Measurements from ENCODE around the gene NKX3-2. TPM values are rescaled to one million over a fixed set of nuclear protein-coding genes. Genes with fewer than 3 reads are reported as not detected.

NKX3-2 gene
- total and polyA plus RNA-seq, 9 donors: 0.10 to 1.4 (median 0.22) TPM; not detected in 1

- 54 to 68% (median 58%) methylated on average over 2 of the region's 2 CpGs for WGBS, 3 donors
- no peak for TF ChIP-seq POLR2A (IDR thresholded peaks at IDR 0.05)
- no peak for TF ChIP-seq EP300 (IDR thresholded peaks at IDR 0.05)
- H3K9me3 ChIP-seq: no peaks in the 10 kb centered on the region
- H3K27me3 ChIP-seq: no peaks in the 10 kb centered on the region
- DNase-seq: no peak
- intact Hi-C loops (cut with DNase I): no loop called here
- no peak overlapping the region for H3K4me3 ChIP-seq
- H3K4me1 ChIP-seq (ENCODE audit: insufficient read depth): no peaks in the 10 kb centered on the region
- no peak overlapping the region for H3K27ac ChIP-seq
- no peaks in the 10 kb centered on the region for H3K36me3 ChIP-seq
Observed at GRCh38 chr4:13496605-13497004, 47.7 kb downstream of the NKX3-2 start.

- TF ChIP-seq EP300 (IDR thresholded peaks at IDR 0.05) (no peak), POLR2A (IDR thresholded peaks at IDR 0.05) (no peak), CTCF (IDR thresholded peaks at IDR 0.05) (no peak)
- Histone ChIP-seq H3K27me3 (no peaks in the 10 kb centered on the region), H3K4me1 (ENCODE audit: insufficient read depth) (no peaks in the 10 kb centered on the region), H3K4me3 (no peak overlapping the region), H3K9me3 (no peaks in the 10 kb centered on the region), H3K36me3 (no peaks in the 10 kb centered on the region), H3K27ac (no peak overlapping the region)
- intact Hi-C loops (cut with DNase I): no loop called here
- no peak for DNase-seq
- 84 to 88% (median 86%) methylated on average over 1 of the region's 1 CpG for WGBS, 3 donors
Observed at GRCh38 chr4:13495753-13496152, 48.6 kb downstream of the NKX3-2 start.

- Histone ChIP-seq H3K27me3 (no peaks in the 10 kb centered on the region), H3K4me1 (ENCODE audit: insufficient read depth) (no peaks in the 10 kb centered on the region), H3K27ac (no peak overlapping the region), H3K36me3 (no peaks in the 10 kb centered on the region), H3K4me3 (no peak overlapping the region), H3K9me3 (no peaks in the 10 kb centered on the region)
- DNase-seq: no peak
- intact Hi-C loops (cut with DNase I): no loop called here
- TF ChIP-seq POLR2A (IDR thresholded peaks at IDR 0.05): no peak
- TF ChIP-seq CTCF (IDR thresholded peaks at IDR 0.05): no peak
- no peak for TF ChIP-seq EP300 (IDR thresholded peaks at IDR 0.05)
Observed at GRCh38 chr4:13493793-13494192, 50.5 kb downstream of the NKX3-2 start.

GRCh38 chr4:13492747-13493146 lies 51.6 kb downstream of the NKX3-2 start:
- H3K27me3 ChIP-seq: no peaks in the 10 kb centered on the region

More at GRCh38 chr4:13492747-13493146, 51.6 kb downstream of the NKX3-2 start:
- intact Hi-C loops (cut with DNase I): no loop called here
- Histone ChIP-seq H3K36me3 (no peaks in the 10 kb centered on the region), H3K4me3 (no peak overlapping the region), H3K9me3 (no peaks in the 10 kb centered on the region), H3K4me1 (ENCODE audit: insufficient read depth) (no peaks in the 10 kb centered on the region), H3K27ac (no peak overlapping the region)
- TF ChIP-seq EP300 (IDR thresholded peaks at IDR 0.05) (no peak), POLR2A (IDR thresholded peaks at IDR 0.05) (no peak), CTCF (IDR thresholded peaks at IDR 0.05) (no peak)
- WGBS, 3 donors: 78 to 83% (median 78%) methylated on average over 3 of the region's 3 CpGs
- DNase-seq: no peak

Other genes starting within 250 kb of the NKX3-2 start
- gene RAB28, start 60.2 kb downstream of the NKX3-2 start, total RNA-seq: 10 to 100 TPM; 18.5 to 24.2 (median 20.0) TPM
- 10 to 100 TPM; 17.4 to 20.2 TPM for gene RAB28, start 60.2 kb downstream of the NKX3-2 start, polyA plus RNA-seq
- 10 to 100 TPM; 32.5 to 41.6 (median 39.1) TPM for gene BOD1L1, start 83.2 kb upstream of the NKX3-2 start, total RNA-seq
- 10 to 100 TPM; 21.2 to 31.9 TPM for gene BOD1L1, start 83.2 kb upstream of the NKX3-2 start, polyA plus RNA-seq